ENCODE data around the gene GPR78. TPM values are rescaled to one million over a fixed set of nuclear protein-coding genes. Genes with fewer than 3 reads are reported as not detected.
"Not testable (repeated sequence)": the region's sequence is repeated elsewhere in the genome, so short reads cannot be mapped to it uniquely, and the experiment has no call there.

Gene GPR78
- total RNA-seq, 1 donor from 2014 or later, result 23.1 TPM

GRCh38 chr4:8571702-8572685 lies 8.2 kb upstream of the GPR78 start:
- intact Hi-C loops (cut with DNase I), result no loop called here
- Histone ChIP-seq H3K27ac (no peak overlapping the region), H3K36me3 (no peaks in the 10 kb centered on the region), H3K4me1 (no peaks in the 10 kb centered on the region), H3K27me3 (no peaks in the 10 kb centered on the region), H3K9me3 (no peaks in the 10 kb centered on the region), H3K4me3 (no peak overlapping the region)
- no peak for DNase-seq (ENCODE audit: extremely low spot score in 2 of 2)
- TF ChIP-seq POLR2A (IDR thresholded peaks at IDR 0.05) (no peak), POLR2AphosphoS5 (IDR thresholded peaks at IDR 0.05; ENCODE audit: insufficient read depth in 1 of 2, low read depth in 1 of 2) (no peak), CTCF (IDR thresholded peaks at IDR 0.05) (no peak)

GRCh38 chr4:8573266-8573665 lies 6.9 kb upstream of the GPR78 start:
- Histone ChIP-seq H3K4me3 (no peak overlapping the region), H3K27me3 (no peaks in the 10 kb centered on the region), H3K4me1 (no peaks in the 10 kb centered on the region), H3K36me3 (no peaks in the 10 kb centered on the region), H3K9me3 (no peaks in the 10 kb centered on the region), H3K27ac (no peak overlapping the region)
- no peak for DNase-seq (ENCODE audit: extremely low spot score in 2 of 2)
- intact Hi-C loops (cut with DNase I), result no loop called here
- no peak for TF ChIP-seq POLR2AphosphoS5 (IDR thresholded peaks at IDR 0.05; ENCODE audit: insufficient read depth in 1 of 2, low read depth in 1 of 2)
- no peak for TF ChIP-seq CTCF (IDR thresholded peaks at IDR 0.05)
- TF ChIP-seq POLR2A (IDR thresholded peaks at IDR 0.05), result no peak

- Histone ChIP-seq H3K4me1 (no peaks in the 10 kb centered on the region), H3K9me3 (no peaks in the 10 kb centered on the region), H3K27me3 (peaks cover 5% of the 10 kb centered on the region), H3K27ac (no peak overlapping the region), H3K36me3 (no peaks in the 10 kb centered on the region), H3K4me3 (no peak overlapping the region)
- intact Hi-C loops (cut with DNase I), result no loop called here
- no peak for DNase-seq (ENCODE audit: extremely low spot score in 2 of 2)
- TF ChIP-seq POLR2AphosphoS5 (IDR thresholded peaks at IDR 0.05; ENCODE audit: insufficient read depth in 1 of 2, low read depth in 1 of 2) (no peak), POLR2A (IDR thresholded peaks at IDR 0.05) (no peak), CTCF (IDR thresholded peaks at IDR 0.05) (no peak)
Observed at GRCh38 chr4:8574796-8575370, 5.3 kb upstream of the GPR78 start.

- no peak overlapping the region for H3K4me3 ChIP-seq
- no peak overlapping the region for H3K27ac ChIP-seq
- DNase-seq (ENCODE audit: extremely low spot score in 2 of 2), result no peak
- no peak for TF ChIP-seq CTCF (IDR thresholded peaks at IDR 0.05)
- no peak for TF ChIP-seq POLR2AphosphoS5 (IDR thresholded peaks at IDR 0.05; ENCODE audit: insufficient read depth in 1 of 2, low read depth in 1 of 2)
- no peak for TF ChIP-seq POLR2A (IDR thresholded peaks at IDR 0.05)
- H3K4me1 ChIP-seq, result peaks cover under 1% of the 10 kb centered on the region
- no peaks in the 10 kb centered on the region for H3K9me3 ChIP-seq
- H3K27me3 ChIP-seq, result peaks cover 6% of the 10 kb centered on the region
- no peaks in the 10 kb centered on the region for H3K36me3 ChIP-seq
- intact Hi-C loops (cut with DNase I), result no loop called here
Observed at GRCh38 chr4:8575457-8575856, 4.7 kb upstream of the GPR78 start.

- H3K4me1 ChIP-seq; DNase-seq (ENCODE audit: extremely low spot score in 2 of 2); H3K27ac ChIP-seq; H3K4me3 ChIP-seq; H3K27me3 ChIP-seq; H3K36me3 ChIP-seq; H3K9me3 ChIP-seq; intact Hi-C loops (cut with DNase I): not testable (repeated sequence)
Observed at GRCh38 chr4:8576591-8576990, 3.6 kb upstream of the GPR78 start.
